Suprapubic skin (tissue), 4 donors: Measurements from ENCODE around the gene NAA35. TPM values are rescaled to one million over a fixed set of nuclear protein-coding genes. Genes with fewer than 3 reads are reported as not detected.
"Not testable (repeated sequence)": the region's sequence is repeated elsewhere in the genome, so short reads cannot be mapped to it uniquely, and the experiment has no call there.

Experiments
- DNase-seq, 2 donors: peaks; one replicate each; pipeline ENCODE4 v3.0.0-alpha.2; 2019; ENCODE audit warnings: low spot score in 2 of 2
- H3K27ac ChIP-seq: fragments of 200-600 bp; sonication (generic); one replicate; pipeline ENCODE4 v1.5.1; 2019
- H3K27me3 ChIP-seq: fragments of 200-600 bp; sonication (generic); one replicate; pipeline ENCODE4 v1.5.1; 2019
- H3K36me3 ChIP-seq: fragments of 200-600 bp; sonication (generic); one replicate; pipeline ENCODE4 v1.5.1; 2019
- H3K4me1 ChIP-seq: fragments of 200-600 bp; sonication (generic); one replicate; pipeline ENCODE4 v1.5.1; 2019
- H3K4me3 ChIP-seq: fragments of 200-600 bp; sonication (generic); one replicate; pipeline ENCODE4 v1.5.1; 2019; ENCODE audit warnings: mild to moderate bottlenecking
- H3K9me3 ChIP-seq: fragments of 200-600 bp; sonication (generic); one replicate; pipeline ENCODE4 v1.5.1; 2019
- CTCF ChIP-seq, 2 donors: fragments of 200-600 bp in 1 of 2; fragments of 450-650 bp in 1 of 2; sonication (generic) in 1 of 2; IDR thresholded peaks; one replicate each; pipeline ENCODE4 v1.5.1; 2016 to 2019; ENCODE audit warnings: antibody characterized with exemption in 2 of 2, mild to moderate bottlenecking in 1 of 2, moderate library complexity in 1 of 2
- EP300 ChIP-seq: sonication (generic); formaldehyde crosslinking; IDR thresholded peaks from one replicate; pipeline ENCODE4 v1.6.1; 2017; ENCODE audit warnings: antibody characterized with exemption
- POLR2A ChIP-seq, 2 donors: fragments of 450-650 bp; IDR thresholded peaks; one replicate each; pipeline ENCODE4 v1.6.1; 2017; ENCODE audit warnings: antibody characterized with exemption in 2 of 2, mild to moderate bottlenecking in 2 of 2, moderate library complexity in 2 of 2
- POLR2AphosphoS5 ChIP-seq, 3 donors: sonication (generic); formaldehyde crosslinking; IDR thresholded peaks; one replicate each; pipeline ENCODE4 v1.6.1; 2017; ENCODE audit warnings: antibody characterized with exemption in 3 of 3
- WGBS: methylation state at CpG from one replicate; pipeline ENCODE4 v1.1.5; 2018; 5-methylcytosine and 5-hydroxymethylcytosine counted together
- total RNA-seq, 4 donors: library from RNA; depleted of rRNA; stranded (reverse); fragments of >200 nt; gene quantifications; one replicate each; pipeline ENCODE4 v1.1.0, GENCODE V29; 2016

The NAA35 gene
- total RNA-seq, 4 donors from 2014 or later = 10.5 to 29.2 (median 13.2) TPM

GRCh38 chr9:86046071-86046636 is 105.2 kb downstream of the NAA35 start:
- Histone ChIP-seq H3K9me3 (no peaks in the 10 kb centered on the region), H3K27me3 (no peaks in the 10 kb centered on the region), H3K36me3 (no peaks in the 10 kb centered on the region), H3K4me3 (no peak overlapping the region), H3K4me1 (no peaks in the 10 kb centered on the region), H3K27ac (no peak overlapping the region)
- no peak for TF ChIP-seq EP300
- no peak for TF ChIP-seq POLR2A (IDR thresholded peaks at IDR 0.05)
- no peak for TF ChIP-seq POLR2AphosphoS5 (IDR thresholded peaks at IDR 0.05)
- TF ChIP-seq CTCF (IDR thresholded peaks at IDR 0.05) = no peak
- 95% methylated on average over 14 of the region's 14 CpGs for WGBS
- no peak for DNase-seq

GRCh38 chr9:86046930-86047341 is 106.0 kb downstream of the NAA35 start:
- Histone ChIP-seq H3K9me3 (no peaks in the 10 kb centered on the region), H3K4me1 (no peaks in the 10 kb centered on the region), H3K4me3 (no peak overlapping the region), H3K27me3 (no peaks in the 10 kb centered on the region), H3K27ac (no peak overlapping the region), H3K36me3 (no peaks in the 10 kb centered on the region)
- TF ChIP-seq POLR2A (IDR thresholded peaks at IDR 0.05) = no peak
- TF ChIP-seq POLR2AphosphoS5 (IDR thresholded peaks at IDR 0.05) = no peak
- TF ChIP-seq CTCF (IDR thresholded peaks at IDR 0.05) = no peak
- TF ChIP-seq EP300 = no peak
- WGBS = 77% methylated on average over 8 of the region's 8 CpGs
- peak in 1 of 2 donors; percentile 72 for DNase-seq

GRCh38 chr9:86047361-86047760 is 106.4 kb downstream of the NAA35 start:
- WGBS = 92% methylated on average over 13 of the region's 13 CpGs
- Histone ChIP-seq H3K4me3 (no peak overlapping the region), H3K4me1 (no peaks in the 10 kb centered on the region), H3K9me3 (no peaks in the 10 kb centered on the region), H3K36me3 (no peaks in the 10 kb centered on the region), H3K27me3 (no peaks in the 10 kb centered on the region), H3K27ac (no peak overlapping the region)
- TF ChIP-seq CTCF (IDR thresholded peaks at IDR 0.05) (no peak), POLR2A (IDR thresholded peaks at IDR 0.05) (no peak), EP300 (no peak), POLR2AphosphoS5 (IDR thresholded peaks at IDR 0.05) (no peak)
- DNase-seq = peak in 1 of 2 donors; percentile 73

GRCh38 chr9:86048018-86048742 is 107.2 kb downstream of the NAA35 start:
- H3K36me3 ChIP-seq, H3K9me3 ChIP-seq, H3K27me3 ChIP-seq, H3K4me3 ChIP-seq, DNase-seq, H3K27ac ChIP-seq, H3K4me1 ChIP-seq: not testable (repeated sequence)
- 90% methylated on average over 7 of the region's 7 CpGs for whole genome bisulfite sequencing

GRCh38 chr9:86052556-86053468 is 111.9 kb downstream of the NAA35 start:
- no peak for DNase-seq
- TF ChIP-seq POLR2AphosphoS5 (IDR thresholded peaks at IDR 0.05) (no peak), CTCF (IDR thresholded peaks at IDR 0.05) (no peak), POLR2A (IDR thresholded peaks at IDR 0.05) (no peak), EP300 (no peak)
- no peaks in the 10 kb centered on the region for H3K27me3 ChIP-seq
- H3K9me3 ChIP-seq = no peaks in the 10 kb centered on the region
- H3K36me3 ChIP-seq = no peaks in the 10 kb centered on the region
- H3K27ac ChIP-seq = no peak overlapping the region
- WGBS = 89% methylated on average over 21 of the region's 21 CpGs
- no peak overlapping the region for H3K4me3 ChIP-seq
- no peaks in the 10 kb centered on the region for H3K4me1 ChIP-seq
